Upper lobe of left lung (tissue), 6 donors: Measurements from ENCODE around the gene PTPN13. TPM values are rescaled to one million over a fixed set of nuclear protein-coding genes. Genes with fewer than 3 reads are reported as not detected.

Experiments used
- ATAC-seq, 2 donors: fragments of 200-7000 bp; cut with Tn5 transposase; one replicate each; pipeline ENCODE4 v1.9.1; 2022; ENCODE audit warnings: mild to moderate bottlenecking in 2 of 2, moderate library complexity in 2 of 2; ENCODE audit not compliant: low FRiP score in 2 of 2
- DNase-seq, 2 donors: peaks; one replicate each; pipeline ENCODE4 v3.0.0-alpha.2; 2019 to 2020
- H3K27ac ChIP-seq, 4 donors: fragments of 200-600 bp; sonication (generic); one replicate each; pipeline ENCODE4 v1.5.1; 2016 to 2019
- H3K27me3 ChIP-seq, 4 donors: fragments of 200-600 bp; sonication (generic); one replicate each; pipeline ENCODE4 v1.5.1; 2017 to 2019
- H3K36me3 ChIP-seq, 4 donors: fragments of 200-600 bp; sonication (generic); one replicate each; pipeline ENCODE4 v1.5.1; 2016 to 2019
- H3K4me1 ChIP-seq, 4 donors: fragments of 200-600 bp; sonication (generic); one replicate each; pipeline ENCODE4 v1.5.1; 2018 to 2019
- H3K4me3 ChIP-seq, 4 donors: fragments of 200-600 bp; sonication (generic); one replicate each; pipeline ENCODE4 v1.5.1; 2017 to 2019; ENCODE audit warnings: mild to moderate bottlenecking in 2 of 4, moderate library complexity in 1 of 4
- H3K9me3 ChIP-seq, 4 donors: fragments of 200-600 bp; sonication (generic); one replicate each; pipeline ENCODE4 v1.5.1; 2018 to 2019
- EP300 ChIP-seq, 4 donors: sonication (generic); formaldehyde crosslinking; IDR thresholded peaks; one replicate each; pipeline ENCODE4 v1.5.1; 2017; ENCODE audit warnings: antibody characterized with exemption in 4 of 4, control low read depth in 2 of 4
- POLR2A ChIP-seq, 4 donors: fragments of 450-650 bp; IDR thresholded peaks; one replicate each; pipeline ENCODE4 v1.5.1; 2016 to 2017; ENCODE audit warnings: antibody characterized with exemption in 4 of 4, mild to moderate bottlenecking in 2 of 4
- POLR2AphosphoS5 ChIP-seq, 2 donors: sonication (generic); formaldehyde crosslinking; IDR thresholded peaks; one replicate each; pipeline ENCODE4 v1.5.1; 2017; ENCODE audit warnings: antibody characterized with exemption in 2 of 2
- whole genome bisulfite sequencing, 2 donors: methylation state at CpG; one replicate each; pipeline ENCODE4 v1.1.5; 2017 to 2018; 5-methylcytosine and 5-hydroxymethylcytosine counted together
- total RNA-seq, 6 donors: library from RNA; depleted of rRNA in 4 of 6; stranded (reverse); fragments of >200 nt in 4 of 6; gene quantifications; one replicate each; pipeline versions ENCODE4 v1.1.0 to v1.2.1, GENCODE V29; 2016 to 2021
- TF ChIP-seq, protein P1 (sequence below), 6 experiments: fragments of 450-650 bp in 4 of 6; fragments of 200-600 bp in 2 of 6; sonication (generic) in 2 of 6; IDR thresholded peaks; one replicate each; pipeline ENCODE4 v1.5.1; 2016 to 2019; ENCODE audit warnings: antibody characterized with exemption in 6 of 6
- donor health status: DM: no; HTN: no; CAD: no; lungs with moderate emphysema.
- donor health status: DM: no; HTN: yes; CAD: no; lungs with severe emphysema.

Gene PTPN13
- total RNA-seq, 6 donors from 2014 or later: 50.1 to 163 (median 96.7) TPM

DNA sequence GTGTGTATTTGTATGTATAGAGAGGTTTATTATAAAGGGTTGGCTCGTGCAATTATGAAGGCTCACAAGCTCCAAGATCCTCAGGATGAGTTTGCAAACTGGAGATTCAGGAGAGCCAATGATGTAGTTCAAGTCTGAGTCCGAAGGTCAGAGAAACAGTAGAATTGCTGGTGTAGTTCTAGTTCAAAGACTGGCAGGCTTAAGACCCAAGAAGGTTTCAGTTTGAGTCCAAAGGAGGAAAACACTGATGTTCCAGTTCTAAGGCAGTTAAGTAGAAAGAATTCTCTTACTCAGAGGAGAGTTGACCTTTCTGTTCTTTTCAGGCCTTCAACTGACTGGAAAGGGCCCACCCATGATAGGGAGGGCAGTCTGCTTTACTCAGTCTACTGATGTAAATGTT lies 89.1 kb downstream of the PTPN13 start:
- ATAC-seq (no peak), DNase-seq (no peak)
- Histone ChIP-seq H3K9me3 (no peaks in the 10 kb centered on the region), H3K27ac (no peak overlapping the region), H3K27me3 (no peaks in the 10 kb centered on the region), H3K4me3 (no peak overlapping the region), H3K4me1 (no peaks in the 10 kb centered on the region), H3K36me3 (no peaks in the 10 kb centered on the region)
- WGBS, 2 donors: 86 to 90% methylated on average over 2 of the region's 2 CpGs
- TF ChIP-seq, protein P1, sequence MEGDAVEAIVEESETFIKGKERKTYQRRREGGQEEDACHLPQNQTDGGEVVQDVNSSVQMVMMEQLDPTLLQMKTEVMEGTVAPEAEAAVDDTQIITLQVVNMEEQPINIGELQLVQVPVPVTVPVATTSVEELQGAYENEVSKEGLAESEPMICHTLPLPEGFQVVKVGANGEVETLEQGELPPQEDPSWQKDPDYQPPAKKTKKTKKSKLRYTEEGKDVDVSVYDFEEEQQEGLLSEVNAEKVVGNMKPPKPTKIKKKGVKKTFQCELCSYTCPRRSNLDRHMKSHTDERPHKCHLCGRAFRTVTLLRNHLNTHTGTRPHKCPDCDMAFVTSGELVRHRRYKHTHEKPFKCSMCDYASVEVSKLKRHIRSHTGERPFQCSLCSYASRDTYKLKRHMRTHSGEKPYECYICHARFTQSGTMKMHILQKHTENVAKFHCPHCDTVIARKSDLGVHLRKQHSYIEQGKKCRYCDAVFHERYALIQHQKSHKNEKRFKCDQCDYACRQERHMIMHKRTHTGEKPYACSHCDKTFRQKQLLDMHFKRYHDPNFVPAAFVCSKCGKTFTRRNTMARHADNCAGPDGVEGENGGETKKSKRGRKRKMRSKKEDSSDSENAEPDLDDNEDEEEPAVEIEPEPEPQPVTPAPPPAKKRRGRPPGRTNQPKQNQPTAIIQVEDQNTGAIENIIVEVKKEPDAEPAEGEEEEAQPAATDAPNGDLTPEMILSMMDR (IDR thresholded peaks at IDR 0.05): no peak
- no peak for TF ChIP-seq POLR2A (IDR thresholded peaks at IDR 0.05)
- TF ChIP-seq POLR2AphosphoS5 (IDR thresholded peaks at IDR 0.05): no peak
- no peak for TF ChIP-seq EP300 (IDR thresholded peaks at IDR 0.05)

DNA sequence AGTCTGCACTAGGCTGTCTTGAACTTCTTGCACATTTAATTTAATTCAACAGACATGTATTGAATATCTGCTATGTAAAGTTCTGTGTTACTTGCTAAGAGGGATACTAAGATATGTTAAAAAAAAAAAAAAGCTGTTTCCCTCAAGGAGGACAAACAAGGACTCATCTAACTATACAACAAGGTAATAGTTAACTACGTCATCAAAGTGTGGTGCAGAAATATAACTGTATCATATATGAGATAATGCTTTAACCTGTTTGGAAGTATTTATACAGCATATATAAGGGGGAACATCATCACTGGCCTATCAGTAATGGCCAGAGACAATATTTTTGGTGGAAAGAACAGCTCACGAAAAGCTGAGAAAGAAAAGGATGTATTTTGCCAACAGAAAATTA lies 89.9 kb downstream of the PTPN13 start:
- 86 to 87% methylated on average over 2 of the region's 2 CpGs for WGBS, 2 donors
- no peaks in the 10 kb centered on the region for H3K9me3 ChIP-seq
- H3K4me3 ChIP-seq: no peak overlapping the region
- no peak overlapping the region for H3K27ac ChIP-seq
- H3K27me3 ChIP-seq: no peaks in the 10 kb centered on the region
- no peak for DNase-seq
- TF ChIP-seq, protein P1 (IDR thresholded peaks at IDR 0.05): no peak
- TF ChIP-seq EP300 (IDR thresholded peaks at IDR 0.05) (no peak), POLR2AphosphoS5 (IDR thresholded peaks at IDR 0.05) (no peak), POLR2A (IDR thresholded peaks at IDR 0.05) (no peak)
- no peaks in the 10 kb centered on the region for H3K36me3 ChIP-seq
- no peak for ATAC-seq
- H3K4me1 ChIP-seq: no peaks in the 10 kb centered on the region

DNA sequence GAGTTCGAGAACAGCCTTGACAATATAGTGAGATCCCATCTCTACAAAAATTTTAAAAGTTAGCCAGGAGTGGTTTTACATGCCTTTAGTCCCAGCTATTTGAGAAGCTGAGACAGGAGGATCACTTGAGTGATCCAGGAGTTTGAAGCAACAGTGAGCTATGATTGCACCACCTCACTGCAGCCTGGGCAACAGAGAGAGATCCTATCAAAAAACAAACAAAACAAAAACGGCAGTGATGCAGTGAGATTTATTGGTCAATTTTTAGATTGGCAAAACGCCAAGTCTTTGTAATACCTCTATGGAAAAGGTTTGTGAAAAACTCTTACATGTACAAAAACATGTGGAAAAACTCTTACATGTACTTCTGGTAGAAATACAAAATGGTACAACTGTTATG lies 91.3 kb downstream of the PTPN13 start:
- no peaks in the 10 kb centered on the region for H3K9me3 ChIP-seq
- TF ChIP-seq EP300 (IDR thresholded peaks at IDR 0.05) (no peak), POLR2AphosphoS5 (IDR thresholded peaks at IDR 0.05) (no peak), POLR2A (IDR thresholded peaks at IDR 0.05) (no peak)
- TF ChIP-seq, protein P1 (IDR thresholded peaks at IDR 0.05): no peak
- no peaks in the 10 kb centered on the region for H3K4me1 ChIP-seq
- WGBS, 2 donors: 48 to 55% methylated on average over 3 of the region's 3 CpGs
- ATAC-seq: no peak
- H3K27ac ChIP-seq: no peak overlapping the region
- no peaks in the 10 kb centered on the region for H3K27me3 ChIP-seq
- no peak overlapping the region for H3K4me3 ChIP-seq
- no peak for DNase-seq
- H3K36me3 ChIP-seq: no peaks in the 10 kb centered on the region

GRCh38 chr4:86686741-86687140 lies 92.6 kb downstream of the PTPN13 start:
- WGBS, 2 donors: 76 to 79% methylated on average over 3 of the region's 3 CpGs
- TF ChIP-seq, protein P1 (IDR thresholded peaks at IDR 0.05): no peak
- TF ChIP-seq POLR2AphosphoS5 (IDR thresholded peaks at IDR 0.05) (no peak), EP300 (IDR thresholded peaks at IDR 0.05) (no peak), POLR2A (IDR thresholded peaks at IDR 0.05) (no peak)
- ATAC-seq: no peak

DNA sequence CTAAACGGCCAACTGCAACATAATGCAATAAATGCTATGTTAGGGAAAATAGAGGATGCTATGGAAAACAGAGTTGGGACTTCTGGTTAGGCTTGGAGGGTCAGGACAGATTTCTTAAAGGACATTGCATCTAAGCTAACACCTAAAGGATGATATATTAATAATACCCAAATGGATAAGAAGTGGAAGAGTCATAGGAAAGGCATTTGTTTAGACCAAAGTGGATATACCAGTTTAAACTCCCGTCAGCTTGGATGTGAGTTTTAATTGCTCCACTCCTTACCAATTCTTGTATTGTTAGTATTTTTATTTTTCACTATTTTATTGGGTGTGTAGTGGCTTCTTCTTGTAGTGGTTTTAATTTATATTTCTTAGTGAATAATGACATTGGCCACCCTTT lies 93.9 kb downstream of the PTPN13 start:
- no peaks in the 10 kb centered on the region for H3K4me1 ChIP-seq
- no peak overlapping the region for H3K27ac ChIP-seq
- no peaks in the 10 kb centered on the region for H3K27me3 ChIP-seq
- no peaks in the 10 kb centered on the region for H3K36me3 ChIP-seq
- ATAC-seq: no peak
- WGBS, 2 donors: 76 to 77% methylated on average over 2 of the region's 2 CpGs
- H3K4me3 ChIP-seq: no peak overlapping the region
- TF ChIP-seq EP300 (IDR thresholded peaks at IDR 0.05) (no peak), POLR2A (IDR thresholded peaks at IDR 0.05) (no peak), POLR2AphosphoS5 (IDR thresholded peaks at IDR 0.05) (no peak)
- TF ChIP-seq, protein P1 (IDR thresholded peaks at IDR 0.05): no peak
- DNase-seq: no peak
- no peaks in the 10 kb centered on the region for H3K9me3 ChIP-seq

More at GRCh38 chr4:86686741-86687140, 92.6 kb downstream of the PTPN13 start:
- Histone ChIP-seq H3K4me3 (no peak overlapping the region), H3K27me3 (no peaks in the 10 kb centered on the region), H3K4me1 (no peaks in the 10 kb centered on the region), H3K9me3 (no peaks in the 10 kb centered on the region), H3K36me3 (no peaks in the 10 kb centered on the region), H3K27ac (no peak overlapping the region)
- no peak for DNase-seq
